HG03280 (cell line): ENCODE data around the gene KCNG2.

Source experiments
- ATAC-seq: cut with Tn5 transposase; IDR thresholded peaks from one replicate; pipeline ENCODE4 v1.9.1; 2021; ENCODE audit warnings: mild to moderate bottlenecking, moderate library complexity; ENCODE audit not compliant: unreplicated experiment

KCNG2 gene

DNA sequence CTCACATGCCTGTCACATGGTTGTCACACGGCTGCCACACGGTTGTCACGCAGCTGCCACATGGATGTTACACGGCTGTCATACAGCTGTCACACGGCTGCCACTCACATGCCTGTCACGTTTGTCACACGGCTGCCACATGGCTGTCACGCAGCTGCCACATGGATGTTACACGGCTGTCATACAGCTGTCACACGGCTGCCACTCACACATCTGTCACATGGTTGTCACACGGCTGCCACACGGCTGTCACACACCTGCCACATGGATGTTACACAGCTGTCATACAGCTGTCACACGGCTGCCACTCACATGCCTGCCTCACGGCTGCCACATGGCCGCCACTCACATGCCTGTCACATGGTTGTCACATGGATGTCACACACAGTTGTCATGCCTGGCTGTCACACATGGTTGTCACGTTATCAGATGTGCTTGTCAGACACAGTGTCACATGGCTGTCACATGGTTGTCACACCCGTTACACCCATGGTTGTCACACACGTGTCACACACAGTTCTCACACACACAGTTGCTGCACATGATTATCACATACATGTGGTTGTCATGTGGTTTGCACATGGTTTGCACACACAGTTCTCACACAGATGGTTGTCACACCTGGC is 19.4 kb downstream of the KCNG2 start:
- no peak for ATAC-seq

DNA sequence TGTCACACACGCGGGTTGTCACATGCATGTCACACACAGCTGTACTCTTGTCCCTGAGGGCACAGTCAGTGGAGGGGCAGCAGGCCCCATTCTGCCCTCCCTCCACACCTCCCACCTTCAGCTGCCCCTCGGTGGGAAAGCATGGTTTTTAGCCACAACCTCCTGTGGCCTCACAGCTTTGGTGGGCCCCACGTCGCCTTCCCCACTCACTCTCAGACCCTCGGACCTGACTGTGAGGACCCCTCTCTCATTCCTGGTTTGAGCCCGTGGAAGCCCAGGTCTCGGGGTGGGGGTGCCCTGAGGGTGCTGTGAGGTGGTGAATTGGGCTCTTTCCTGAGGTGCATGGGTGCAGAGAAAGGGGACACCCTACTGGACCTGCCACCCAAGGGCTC is 19.9 kb downstream of the KCNG2 start:
- ATAC-seq = no peak

DNA sequence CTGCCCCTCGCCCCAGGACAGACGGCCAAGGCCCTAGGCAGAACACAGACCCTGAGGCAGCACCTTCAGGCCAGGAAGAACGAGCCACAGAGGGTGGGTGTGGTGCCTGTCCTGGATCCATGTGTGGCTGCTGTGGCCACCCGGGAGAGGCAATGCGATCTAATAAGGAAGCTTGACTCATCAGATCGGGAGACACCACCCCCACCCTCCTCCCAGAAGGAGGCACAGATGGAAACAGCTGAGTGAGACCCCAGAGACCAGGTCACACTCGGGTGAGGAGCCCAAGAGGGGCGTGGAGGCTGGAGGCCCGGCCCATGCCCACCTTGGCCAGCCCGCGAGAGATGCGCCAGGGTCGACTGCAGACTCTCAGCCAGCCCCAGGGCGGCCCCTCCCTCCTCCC is 20.3 kb downstream of the KCNG2 start:
- no peak for ATAC-seq

DNA sequence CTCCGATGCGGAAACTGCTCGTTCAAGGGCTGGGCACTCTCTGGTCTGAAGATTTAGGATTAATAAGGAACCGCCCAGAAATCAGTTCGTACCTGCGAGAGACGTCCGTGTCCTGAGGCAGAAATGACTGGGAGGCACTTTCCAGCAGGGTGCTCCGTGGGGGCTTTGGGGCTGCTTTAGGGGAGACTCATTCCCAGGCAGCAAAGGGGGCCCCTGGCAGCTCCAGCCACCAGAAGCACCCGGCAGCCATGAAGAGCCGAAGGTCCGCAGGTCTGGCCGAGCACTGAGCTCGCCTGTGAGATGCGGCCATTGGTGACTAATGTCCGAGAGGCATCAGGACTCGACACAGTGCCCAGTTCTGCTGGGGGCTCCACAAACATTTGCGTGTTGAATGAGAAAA is 20.9 kb downstream of the KCNG2 start:
- no peak for ATAC-seq

DNA sequence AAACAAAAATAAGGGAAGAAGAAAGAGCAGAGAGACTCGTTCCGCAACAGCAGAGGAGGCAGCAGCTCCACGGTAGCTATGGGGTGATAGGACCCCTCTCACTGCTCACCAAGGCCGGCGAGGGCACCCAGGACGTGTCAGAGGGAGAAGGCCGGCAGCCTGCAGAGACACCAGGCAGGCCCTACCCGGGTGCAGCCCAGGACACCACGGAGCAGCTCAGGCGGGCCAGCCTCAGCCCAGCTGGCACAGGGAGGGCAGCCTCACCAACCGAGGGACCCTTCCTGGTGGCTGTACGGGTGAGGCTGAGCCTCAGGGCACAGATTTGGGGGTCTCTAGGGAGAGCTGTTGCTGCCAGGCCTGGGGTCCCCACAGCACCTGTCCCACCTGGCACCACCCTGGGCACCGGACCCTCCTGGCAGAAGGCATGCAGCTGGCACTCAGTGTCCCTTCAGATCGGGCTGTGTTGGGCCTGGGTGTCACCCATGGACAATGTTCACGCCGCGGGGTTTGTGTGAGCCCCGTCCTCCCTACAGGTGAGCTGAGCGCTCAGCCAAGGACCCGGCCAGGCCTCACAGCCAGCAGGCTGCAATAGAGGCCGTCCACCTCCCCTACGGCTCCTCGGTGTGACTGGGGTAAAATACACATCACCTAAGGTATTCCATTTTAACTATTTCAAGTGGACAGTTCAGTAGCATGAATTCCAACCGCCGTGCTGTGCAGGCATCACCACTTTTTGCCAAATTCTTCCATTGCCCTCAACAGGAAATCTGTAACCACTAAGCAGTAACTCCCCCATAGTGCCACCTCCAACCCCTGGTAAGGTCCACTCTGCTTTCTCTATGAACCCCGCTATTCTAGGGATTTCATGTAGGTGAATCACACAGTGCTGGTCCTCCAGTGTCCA is 21.6 kb downstream of the KCNG2 start:
- ATAC-seq = no peak

DNA sequence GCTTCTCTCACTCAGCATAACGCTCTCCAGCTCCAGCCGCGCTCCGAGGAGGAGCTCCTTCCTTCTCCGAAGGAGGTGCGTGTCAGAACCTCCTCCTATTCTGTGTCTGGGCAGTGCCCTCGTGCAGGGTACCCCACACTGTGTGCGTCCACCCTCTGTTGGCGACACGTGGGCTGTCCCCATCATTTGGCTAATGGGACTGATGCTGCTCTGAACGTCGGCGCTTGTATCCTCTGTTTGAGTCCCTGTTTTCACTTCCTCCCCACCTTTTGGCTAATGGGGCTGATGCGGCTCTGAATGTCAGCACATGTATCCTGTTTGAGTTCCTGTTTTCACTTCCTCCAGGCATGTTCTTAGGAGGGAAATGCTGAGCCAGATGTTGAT is 22.2 kb downstream of the KCNG2 start:
- ATAC-seq = peak; percentile 79

DNA sequence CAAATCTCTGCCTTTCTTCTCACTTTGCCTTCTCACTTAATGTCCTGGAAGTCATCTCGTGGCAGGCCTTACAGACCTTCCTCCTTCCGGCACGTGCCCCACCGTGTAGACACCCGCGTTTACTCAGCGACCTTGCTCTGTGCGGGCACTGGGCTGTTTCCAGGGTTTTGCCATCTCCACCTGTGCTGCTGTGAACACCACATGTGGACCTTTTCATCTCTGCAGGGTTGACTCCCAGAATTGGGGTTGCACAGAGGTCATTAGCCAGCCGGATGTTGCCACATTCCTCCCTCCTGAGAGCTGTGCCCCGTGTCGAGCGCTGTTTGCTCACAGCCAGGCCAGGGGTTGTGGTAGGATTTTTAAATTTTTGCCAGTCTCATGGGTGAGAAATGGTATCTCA is 25.4 kb downstream of the KCNG2 start:
- ATAC-seq = no peak

DNA sequence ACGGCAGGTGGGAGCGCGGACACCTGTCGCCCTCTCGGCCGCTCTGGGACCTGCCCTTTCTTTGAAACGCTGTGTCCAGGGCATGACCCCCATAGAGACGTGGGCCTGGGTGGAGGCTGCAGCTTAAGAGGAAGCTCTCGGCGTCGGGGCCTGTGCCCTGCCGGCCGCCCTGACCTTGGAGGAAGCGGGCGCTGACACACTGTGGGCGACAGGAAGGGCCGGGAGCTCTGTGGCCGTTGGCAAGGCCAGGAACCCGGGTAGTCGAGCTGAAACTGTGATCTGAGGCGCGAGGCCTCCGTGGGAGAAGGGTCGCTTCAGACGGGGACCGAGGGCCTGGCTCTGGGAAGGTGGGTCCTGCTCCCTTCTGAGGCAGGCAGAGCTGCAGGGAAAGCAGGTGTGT is 28.2 kb downstream of the KCNG2 start:
- no peak for ATAC-seq

DNA sequence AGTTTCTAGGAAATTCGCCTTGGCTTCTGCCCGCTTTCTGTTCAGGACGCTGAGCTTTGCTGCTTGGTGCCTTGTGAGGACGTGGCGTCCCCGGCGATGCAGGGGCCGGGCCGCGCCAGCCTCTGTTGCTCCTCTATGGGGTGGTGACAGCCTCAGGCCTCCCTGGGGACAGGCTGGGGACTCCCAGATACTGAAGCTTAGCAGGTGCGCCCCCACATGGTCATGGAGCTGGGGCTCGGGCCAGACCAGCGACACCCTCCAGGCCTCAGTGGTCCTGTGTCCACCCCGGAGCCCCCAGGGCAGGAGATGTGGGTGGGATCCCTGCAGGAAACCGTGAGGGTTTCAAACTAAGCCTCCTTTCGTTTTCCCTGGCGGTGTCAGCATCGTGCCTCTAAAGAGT is 29.2 kb downstream of the KCNG2 start:
- ATAC-seq = no peak

DNA sequence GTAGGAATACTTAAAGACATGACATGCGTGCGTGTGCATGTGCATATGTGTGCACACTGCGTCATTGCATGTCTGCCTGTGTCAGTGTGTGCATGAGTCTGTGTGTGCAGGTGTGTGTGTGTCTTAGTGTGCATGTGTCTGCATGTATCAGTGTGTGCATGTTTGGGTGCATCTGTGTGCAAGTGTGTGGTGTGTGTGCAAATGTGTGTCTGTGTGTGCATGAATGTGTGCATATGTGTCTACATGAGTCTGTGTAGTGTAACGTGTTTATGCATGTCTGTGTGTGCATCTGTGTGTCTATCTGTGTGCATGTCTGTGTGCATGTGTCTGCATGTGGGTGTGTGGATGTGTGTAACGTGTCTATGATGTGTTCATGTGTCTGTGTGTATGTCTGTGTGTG is 30.5 kb downstream of the KCNG2 start:
- no peak for ATAC-seq

DNA sequence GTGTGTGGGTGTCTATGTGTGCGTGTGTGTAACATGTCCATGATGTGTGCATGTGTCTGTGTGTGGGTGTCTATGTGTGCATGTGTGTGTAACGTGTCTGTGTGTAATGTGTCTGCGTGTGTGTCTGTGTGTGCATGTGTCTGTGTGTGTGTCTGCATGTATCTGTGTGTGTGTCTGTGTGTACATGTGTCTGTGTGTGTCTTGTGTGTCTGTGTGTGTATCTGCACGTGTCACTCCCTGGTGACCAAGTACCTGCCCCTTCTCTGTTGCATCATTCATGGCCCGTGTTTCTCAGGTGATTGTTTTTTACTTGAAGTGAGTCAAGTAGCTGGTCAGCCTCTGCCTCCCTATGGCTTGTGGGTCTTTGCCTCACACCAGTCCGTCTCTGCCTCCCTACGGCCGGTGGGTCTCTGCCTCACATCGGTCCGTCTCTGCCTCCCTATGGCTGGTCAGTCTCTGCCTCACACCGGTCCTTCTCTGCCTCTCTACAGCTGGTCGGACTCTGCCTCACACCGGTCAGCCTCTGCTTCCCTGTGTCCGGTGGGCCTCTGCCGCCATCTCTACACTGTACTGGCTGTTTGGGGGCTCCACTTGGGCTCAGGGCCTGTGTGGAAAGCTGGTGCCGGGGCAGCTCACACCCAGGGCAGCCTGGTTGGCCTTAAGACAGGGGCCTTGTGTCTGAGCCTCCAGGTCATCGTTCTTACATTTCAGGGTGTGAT is 31.6 kb downstream of the KCNG2 start:
- ATAC-seq = no peak

DNA sequence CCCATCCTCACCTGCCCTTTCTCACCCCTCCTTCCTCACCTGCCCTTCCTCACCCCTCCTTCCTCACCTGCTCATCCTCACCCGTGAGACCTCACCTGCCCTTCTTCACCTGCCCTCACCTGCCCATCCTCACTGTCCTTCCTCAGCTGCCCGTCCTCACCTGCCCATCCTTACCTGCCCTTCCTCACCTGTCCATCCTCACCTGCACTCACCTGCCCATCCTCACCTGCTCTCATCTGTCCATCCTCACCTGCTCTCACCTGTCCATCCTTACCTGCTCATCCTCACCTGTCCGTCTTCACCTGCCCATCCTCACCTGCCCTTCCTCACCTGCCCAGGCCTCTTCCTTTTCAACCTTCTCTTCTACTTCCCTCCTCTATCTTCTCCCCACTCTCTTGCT is 34.4 kb downstream of the KCNG2 start:
- ATAC-seq = no peak

DNA sequence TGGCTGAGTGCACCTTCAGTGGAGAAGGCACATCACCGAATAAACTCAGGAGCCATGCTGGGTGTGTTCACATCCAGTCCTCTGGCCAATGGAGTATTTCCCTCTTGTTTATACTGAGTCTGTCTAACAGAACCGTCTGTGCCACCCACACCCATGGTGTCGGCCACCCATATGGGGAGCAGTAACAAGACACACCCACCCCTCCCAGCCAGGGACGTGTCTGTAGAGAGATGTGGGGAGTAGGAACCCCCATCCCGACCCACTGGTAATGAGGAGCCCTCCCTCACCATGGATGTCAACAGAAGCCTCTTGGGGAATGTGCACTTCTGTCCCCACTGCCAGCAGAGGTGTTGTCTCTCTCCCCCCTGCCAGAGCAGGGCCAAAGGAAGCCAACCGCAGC is 37.1 kb downstream of the KCNG2 start:
- ATAC-seq = no peak

DNA sequence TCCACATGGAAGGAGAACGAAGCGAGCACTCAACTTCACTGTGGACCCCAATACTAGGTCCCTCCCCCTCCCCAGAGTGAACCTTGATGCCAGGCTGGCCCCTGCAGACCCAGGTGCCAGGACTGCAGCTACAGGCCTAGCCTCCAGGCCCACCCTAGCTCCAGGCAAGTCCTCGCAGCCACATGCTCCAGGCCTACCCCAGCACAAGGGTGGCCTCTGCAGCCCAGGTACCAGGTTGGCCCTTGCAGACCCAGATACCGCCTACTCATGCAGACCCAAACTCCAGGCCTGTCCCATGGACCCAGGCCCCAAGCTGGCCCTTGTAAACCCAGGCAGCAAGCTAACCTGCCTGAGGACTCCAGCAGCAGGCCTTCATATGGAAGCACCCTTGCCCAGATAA is 44.2 kb downstream of the KCNG2 start:
- ATAC-seq = no peak

DNA sequence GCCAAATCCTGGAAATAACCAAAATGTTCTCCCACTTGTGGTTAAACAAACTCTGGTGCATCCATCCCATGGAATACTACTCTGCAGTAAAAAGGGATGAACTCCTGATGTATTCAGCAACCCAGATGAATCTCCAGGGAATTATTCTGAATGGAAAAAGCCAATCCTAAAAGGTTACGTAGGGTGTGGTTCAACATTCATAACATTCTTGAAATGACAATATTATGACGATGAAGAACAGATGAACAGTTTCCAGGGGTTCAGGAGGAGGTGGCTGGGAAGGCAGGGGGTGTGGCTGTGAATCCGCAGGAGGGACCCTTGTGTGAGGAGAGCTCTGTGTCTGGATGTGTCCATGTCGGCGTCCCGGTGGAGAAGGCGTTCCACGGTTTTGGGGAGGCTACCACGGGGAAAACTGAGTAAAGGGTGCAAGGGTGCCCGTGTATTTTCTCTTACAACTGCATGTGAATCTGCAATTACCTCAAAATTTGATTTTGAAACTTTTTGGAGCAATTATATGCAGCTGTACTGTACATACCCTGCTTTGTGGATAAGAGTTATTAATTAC is 47.3 kb downstream of the KCNG2 start:
- no peak for ATAC-seq

DNA sequence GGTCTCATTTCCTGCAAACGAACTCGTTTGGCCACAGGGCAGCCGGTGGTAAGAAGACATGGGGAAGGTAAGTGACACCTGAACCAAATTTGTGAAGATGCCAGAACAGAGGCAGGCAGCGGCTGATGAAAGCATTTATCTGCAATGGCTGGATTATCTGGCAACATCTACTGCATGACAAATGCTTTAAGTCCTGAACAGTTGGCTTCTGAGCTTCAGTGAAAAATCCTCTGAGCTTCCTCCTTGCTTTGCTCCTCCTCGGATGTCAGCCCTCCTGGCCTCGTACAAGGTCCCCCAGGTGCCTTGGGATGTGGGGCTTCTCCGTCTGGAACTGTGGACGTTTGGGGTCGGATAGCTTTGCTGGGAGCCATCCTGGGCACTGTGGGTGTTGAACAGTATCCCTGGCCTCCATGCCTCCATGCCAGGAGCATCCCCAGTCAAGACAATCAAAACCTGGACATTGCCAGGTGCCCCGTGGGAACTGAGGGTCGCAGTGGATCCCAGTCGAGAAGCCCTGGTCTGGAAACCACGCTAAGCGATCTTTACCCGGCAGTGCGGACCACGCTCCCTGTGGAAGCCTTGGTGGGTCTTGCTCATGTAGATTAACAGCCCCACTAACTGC is 49.3 kb downstream of the KCNG2 start:
- ATAC-seq = no peak

DNA sequence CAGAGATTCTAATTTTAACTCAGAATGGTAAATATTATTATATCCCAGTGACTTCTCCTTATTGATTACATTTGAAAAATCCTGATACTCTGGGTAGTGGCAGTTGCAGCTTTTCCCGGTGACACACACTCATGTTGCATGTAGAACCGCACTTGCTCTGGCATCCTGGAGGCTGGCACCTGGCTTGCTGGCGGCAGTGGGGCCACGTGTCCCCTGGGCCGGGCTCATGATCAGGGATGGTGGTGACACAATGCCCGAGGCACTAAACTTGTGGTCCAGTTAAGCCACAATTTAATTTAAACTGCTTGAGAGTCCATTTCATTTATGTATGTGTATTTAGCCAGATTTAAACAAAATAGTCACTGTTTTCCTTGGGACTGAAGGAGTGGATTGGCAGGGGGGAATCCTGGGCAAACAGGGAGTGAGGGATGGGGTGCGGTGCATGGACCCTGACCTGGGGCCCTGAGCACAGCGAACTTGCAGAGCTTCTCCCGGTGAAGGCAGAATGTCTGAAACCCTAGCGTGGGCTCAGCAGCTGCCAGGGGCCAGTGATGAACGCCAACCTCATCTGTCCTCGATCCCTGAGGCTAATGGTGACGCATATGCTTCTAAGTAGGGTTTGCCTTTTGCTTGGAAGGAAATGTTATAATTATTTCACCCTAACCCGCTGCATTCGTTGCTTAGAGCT is 50.0 kb downstream of the KCNG2 start:
- no peak for ATAC-seq

DNA sequence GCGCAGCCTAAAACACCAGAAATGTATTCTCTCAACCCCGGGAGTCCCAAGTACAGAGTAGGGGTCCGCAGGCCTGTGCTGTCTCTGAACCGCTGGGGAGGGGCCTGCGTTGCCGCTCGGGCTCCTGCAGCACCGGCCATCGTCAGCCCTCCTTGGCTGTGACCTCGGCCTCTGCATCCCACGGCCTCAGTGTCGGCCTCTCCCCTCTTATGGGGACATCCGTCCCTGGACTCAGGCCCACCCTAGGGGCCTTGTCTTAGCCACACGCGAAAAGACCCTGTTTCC is 50.5 kb downstream of the KCNG2 start:
- ATAC-seq = no peak

DNA sequence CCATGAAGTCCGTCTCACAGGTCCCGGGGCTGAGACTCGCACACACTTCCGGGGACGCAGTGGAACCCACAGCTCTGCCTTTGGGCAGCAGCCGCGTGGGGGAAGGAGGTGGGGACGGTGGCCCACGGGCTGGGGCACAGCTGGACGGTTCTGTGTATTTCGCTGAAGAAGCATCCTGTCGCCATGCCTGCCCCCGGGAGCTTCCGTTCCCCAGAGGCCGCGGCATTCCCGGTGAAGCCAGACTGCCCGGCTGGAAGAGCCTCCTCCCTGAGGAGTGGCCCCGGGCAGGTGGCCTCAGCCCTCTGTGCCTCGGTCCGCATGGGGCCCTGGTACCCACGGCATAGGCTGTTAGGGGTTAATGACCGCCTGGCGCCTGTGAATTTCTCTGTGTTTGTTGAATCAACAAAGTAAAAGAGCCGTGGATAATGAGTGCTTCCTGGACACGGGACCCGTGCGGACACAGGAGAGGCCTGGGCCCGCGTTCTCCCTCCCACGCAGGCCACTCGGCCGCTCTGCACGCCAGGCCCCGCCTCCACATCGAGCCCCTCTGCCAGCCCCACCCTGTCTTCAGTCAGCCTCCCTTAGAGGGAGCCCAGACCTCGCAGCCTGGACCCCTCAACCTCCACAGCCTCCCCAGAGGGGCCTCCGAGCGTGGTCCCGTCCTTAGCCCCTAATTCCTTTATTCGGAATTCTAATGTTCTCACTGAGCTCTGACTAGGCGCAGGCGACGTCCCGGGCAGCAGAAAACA is 51.0 kb downstream of the KCNG2 start:
- ATAC-seq = no peak
